Measurements from ENCODE around the gene STEAP1B.

Gene STEAP1B

DNA sequence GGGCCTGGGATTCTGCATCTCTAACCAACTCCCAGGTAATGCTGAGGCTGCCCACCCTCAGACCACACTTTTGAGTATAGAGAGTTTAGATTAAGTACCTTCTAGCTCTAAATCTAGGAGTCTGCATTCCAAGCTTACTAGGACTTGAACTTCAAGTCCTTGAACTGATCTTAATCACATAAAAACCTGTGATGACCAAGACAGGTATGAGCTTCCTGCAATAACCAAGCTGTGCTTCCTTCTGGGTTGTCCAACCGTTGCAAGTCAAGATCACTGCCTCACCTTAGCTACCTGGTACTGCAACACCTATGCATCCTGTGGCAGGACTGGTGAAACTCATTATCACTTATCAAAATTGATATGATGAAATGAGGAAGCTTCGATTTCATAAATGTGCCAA lies 110.1 kb downstream of the STEAP1B start:
- no peak for TF ChIP-seq JUND (IDR thresholded peaks at IDR 0.05; ENCODE audit: low read depth)
- in situ Hi-C loops (cut with HindIII; ENCODE audit: low pct_unique_long_range_greater_than_20kb, low sequenced_read_pairs) = no loop called here
- peak in 1 of 2 experiments; percentile 63 for DNase-seq (ENCODE audit: low read depth in 1 of 2, low spot score in 1 of 2)

DNA sequence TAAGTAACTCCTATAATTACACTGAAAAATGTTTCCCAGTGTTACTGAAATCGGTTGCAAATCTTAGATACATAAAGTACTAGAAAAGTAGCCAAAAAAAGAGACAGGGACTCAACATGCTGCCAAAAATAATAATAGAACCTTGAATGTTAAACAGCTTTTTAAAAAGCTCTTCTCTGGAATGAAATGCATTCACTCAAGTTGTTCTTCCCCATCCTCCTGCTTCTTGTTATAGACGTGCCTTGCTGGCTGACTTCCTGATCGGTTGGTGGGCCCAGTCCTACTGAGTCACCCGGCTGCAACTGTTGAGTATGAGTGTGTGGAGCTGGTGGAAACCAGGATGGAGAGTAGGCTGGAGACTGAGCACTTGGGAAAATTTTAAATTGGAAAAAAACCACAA lies 112.4 kb downstream of the STEAP1B start:
- no peak for TF ChIP-seq JUND (IDR thresholded peaks at IDR 0.05; ENCODE audit: low read depth)
- in situ Hi-C loops (cut with HindIII; ENCODE audit: low pct_unique_long_range_greater_than_20kb, low sequenced_read_pairs) = no loop called here
- DNase-seq (ENCODE audit: low read depth in 1 of 2, low spot score in 1 of 2) = no peak

DNA sequence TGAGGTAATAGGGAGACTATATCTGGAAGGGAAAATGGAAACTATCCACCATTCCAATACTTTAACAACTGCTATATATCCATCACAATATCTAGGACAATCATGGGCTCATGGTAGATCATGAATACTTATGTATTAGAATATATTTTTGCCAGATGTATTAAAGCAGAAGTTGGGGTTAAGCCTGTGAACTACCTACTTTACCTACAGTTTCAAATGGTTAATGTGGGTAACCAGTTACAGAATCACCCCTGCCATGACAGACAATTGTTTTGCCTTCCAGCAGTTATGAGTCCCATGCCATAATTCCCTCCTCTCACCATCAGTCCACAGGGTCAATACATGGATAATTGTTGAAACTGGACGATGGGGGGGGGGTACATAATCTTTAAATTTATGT lies 113.1 kb downstream of the STEAP1B start:
- no peak for TF ChIP-seq JUND (IDR thresholded peaks at IDR 0.05; ENCODE audit: low read depth)
- in situ Hi-C loops (cut with HindIII; ENCODE audit: low pct_unique_long_range_greater_than_20kb, low sequenced_read_pairs) = no loop called here
- no peak for DNase-seq (ENCODE audit: low read depth in 1 of 2, low spot score in 1 of 2)

DNA sequence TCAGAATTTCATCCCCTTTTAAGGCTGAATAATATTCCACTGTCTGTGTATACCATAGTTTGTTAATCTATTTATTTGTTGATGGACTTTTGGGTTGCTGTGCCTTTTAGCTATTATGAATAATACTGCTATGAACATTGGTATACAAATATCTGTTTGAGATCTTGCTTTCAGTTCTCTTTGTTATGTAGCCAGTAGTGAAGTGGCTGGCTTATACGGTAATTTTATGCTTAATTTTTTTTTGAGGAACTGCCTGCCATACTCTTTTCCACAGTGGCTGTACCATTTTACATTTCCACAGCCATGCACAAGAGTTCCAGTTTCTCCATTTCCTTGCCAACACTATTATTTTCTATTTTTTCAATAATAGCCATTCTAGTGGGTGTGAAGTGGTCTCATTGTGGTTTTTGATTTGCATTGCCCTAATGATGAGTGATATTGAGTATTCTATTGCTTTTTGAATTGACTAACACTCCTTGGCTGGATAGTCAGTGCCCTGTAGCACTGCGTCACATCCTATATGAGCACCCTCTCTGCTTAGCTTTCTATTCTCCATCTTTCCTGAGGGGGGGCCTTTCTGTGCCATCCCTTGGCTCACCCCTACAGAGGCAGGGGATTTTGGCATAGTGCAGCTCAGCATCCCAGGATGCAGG lies 113.7 kb downstream of the STEAP1B start:
- in situ Hi-C loops (cut with HindIII; ENCODE audit: low pct_unique_long_range_greater_than_20kb, low sequenced_read_pairs) = no loop called here
- DNase-seq (ENCODE audit: low read depth in 1 of 2, low spot score in 1 of 2) = no peak
- no peak for TF ChIP-seq JUND (IDR thresholded peaks at IDR 0.05; ENCODE audit: low read depth)

DNA sequence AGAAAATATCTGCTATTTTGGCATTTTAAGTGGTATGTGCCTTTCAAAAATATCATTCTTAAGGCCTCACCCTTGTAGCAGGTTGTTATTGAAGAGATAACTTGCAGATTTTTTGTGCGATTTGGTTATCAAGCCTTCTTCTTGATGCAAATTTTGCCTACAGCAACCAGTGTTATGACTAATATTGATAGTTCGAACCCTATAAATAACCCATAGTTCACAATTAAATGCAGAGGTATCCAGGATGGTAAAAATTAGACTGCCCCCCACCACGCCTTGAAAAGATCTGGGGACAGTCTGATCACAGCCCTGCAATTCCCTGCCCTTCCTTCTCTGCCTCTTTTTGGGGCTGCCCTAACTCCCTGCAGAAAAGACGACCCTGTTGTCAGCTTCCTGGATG lies 114.7 kb downstream of the STEAP1B start:
- in situ Hi-C loops (cut with HindIII; ENCODE audit: low pct_unique_long_range_greater_than_20kb, low sequenced_read_pairs) = no loop called here
- DNase-seq (ENCODE audit: low read depth in 1 of 2, low spot score in 1 of 2) = no peak
- no peak for TF ChIP-seq JUND (IDR thresholded peaks at IDR 0.05; ENCODE audit: low read depth)

DNA sequence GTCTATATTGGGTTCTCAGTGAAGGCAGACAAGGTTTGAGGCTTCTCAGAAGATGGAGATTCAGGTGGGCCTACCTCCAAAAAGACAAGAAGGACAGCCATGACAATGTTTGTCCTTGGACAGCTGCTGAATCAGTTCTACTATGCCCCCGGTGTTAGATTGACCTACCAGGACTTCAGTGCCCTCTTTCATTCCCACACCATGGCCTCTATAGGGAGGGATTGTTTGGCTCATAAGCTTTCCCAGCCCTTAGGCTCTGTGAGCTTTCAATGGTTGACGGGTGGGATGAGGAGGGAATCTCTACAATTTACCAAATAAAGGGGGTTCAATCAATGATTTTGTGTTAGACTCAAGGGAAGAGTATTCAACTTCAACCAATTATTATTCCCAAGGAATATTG lies 119.7 kb downstream of the STEAP1B start:
- no peak for DNase-seq (ENCODE audit: low read depth in 1 of 2, low spot score in 1 of 2)
- in situ Hi-C loops (cut with HindIII; ENCODE audit: low pct_unique_long_range_greater_than_20kb, low sequenced_read_pairs) = no loop called here
- no peak for TF ChIP-seq JUND (IDR thresholded peaks at IDR 0.05; ENCODE audit: low read depth)

DNA sequence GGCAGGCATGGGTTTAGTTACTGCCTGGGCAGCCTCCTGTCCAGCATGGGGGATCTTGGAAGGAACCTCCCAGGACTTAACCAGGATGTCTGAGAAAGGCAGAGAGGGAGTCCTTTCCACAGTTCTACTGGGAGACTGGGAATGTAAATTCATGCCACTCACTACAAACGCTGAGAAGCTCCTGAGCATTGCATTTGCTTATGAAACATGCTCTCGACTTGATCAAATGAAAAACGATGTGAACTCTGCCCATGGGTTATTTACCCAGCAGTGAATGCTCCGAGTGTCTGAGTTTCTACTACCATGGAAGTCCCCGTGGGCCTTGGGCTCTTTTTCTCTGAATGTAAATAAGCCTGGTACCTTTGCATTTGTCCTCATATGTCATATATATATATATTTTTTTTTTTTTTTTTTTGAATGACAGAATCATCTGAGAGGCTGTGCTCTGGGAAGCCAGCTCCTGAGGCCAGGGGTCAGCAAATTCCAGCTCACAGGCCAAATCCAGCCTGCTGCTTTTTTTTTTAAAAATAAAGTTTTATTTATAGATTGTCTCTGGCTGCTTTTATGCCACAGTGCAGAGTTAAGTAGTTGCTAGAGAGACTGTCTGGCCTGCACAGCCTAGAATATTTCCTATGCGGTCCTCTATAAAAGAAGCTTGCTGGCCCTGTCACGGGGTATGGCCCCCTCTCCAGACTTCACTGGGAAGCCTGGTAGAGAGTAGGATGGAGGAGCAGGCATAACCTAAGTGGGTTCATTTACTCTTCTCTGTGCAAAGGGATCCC lies 121.6 kb downstream of the STEAP1B start:
- DNase-seq (ENCODE audit: low read depth in 1 of 2, low spot score in 1 of 2) = peak in 1 of 2 experiments; percentile 38
- in situ Hi-C loops (cut with HindIII; ENCODE audit: low pct_unique_long_range_greater_than_20kb, low sequenced_read_pairs) = no loop called here
- no peak for TF ChIP-seq JUND (IDR thresholded peaks at IDR 0.05; ENCODE audit: low read depth)

DNA sequence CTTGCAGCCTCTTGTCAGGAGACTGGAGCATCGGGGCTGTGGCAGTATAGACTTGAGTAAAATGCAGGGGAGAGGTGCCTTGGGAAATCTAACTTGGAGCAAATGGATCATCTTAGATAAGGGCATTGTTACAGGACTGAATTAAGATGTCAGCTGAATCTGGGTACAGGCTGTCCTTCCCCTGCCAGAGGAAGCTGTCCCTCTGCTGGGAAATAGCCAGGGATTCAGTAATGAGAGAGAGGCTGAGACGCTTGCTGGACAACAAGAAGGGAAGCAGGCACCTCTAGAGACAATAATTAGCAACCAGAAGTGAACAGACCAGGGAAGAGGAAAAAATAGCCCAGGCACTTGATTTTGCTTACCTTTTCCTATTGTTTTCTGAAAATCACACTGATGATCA lies 122.3 kb downstream of the STEAP1B start:
- no peak for TF ChIP-seq JUND (IDR thresholded peaks at IDR 0.05; ENCODE audit: low read depth)
- in situ Hi-C loops (cut with HindIII; ENCODE audit: low pct_unique_long_range_greater_than_20kb, low sequenced_read_pairs) = no loop called here
- DNase-seq (ENCODE audit: low read depth in 1 of 2, low spot score in 1 of 2) = no peak

DNA sequence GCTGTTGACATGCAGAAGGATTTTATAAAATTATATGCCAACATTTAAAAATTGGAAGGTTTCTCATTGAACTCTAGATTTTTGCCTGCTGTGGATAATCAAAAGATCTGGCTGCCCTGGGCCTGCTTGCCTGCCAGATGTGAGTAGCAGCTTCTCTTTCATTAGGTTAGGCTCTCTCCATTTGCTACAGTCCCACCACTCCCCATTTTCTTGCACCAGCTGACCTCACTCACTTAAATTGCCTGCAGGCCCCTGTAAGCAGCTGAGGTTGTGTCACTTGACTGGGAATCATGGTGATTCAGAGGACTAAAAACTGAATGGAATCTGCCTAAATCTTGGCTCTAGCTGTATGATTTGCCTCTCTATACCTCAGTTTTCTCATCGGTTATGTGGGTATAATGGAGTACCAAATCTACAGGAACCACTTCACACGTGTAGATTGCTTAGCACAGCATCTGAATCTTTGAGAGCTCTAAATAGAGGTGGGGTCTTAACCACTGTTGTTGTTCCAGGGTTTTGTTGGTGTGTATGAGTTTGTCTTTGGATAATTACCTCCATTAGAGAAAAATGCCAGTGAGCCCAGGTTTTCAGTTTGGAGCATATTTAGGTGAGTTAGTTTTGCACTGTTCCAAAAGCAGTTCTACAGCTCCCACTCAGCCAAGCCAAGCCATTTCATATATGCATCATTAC lies 124.5 kb downstream of the STEAP1B start:
- in situ Hi-C loops (cut with HindIII; ENCODE audit: low pct_unique_long_range_greater_than_20kb, low sequenced_read_pairs) = no loop called here
- DNase-seq (ENCODE audit: low read depth in 1 of 2, low spot score in 1 of 2) = no peak
- no peak for TF ChIP-seq JUND (IDR thresholded peaks at IDR 0.05; ENCODE audit: low read depth)

DNA sequence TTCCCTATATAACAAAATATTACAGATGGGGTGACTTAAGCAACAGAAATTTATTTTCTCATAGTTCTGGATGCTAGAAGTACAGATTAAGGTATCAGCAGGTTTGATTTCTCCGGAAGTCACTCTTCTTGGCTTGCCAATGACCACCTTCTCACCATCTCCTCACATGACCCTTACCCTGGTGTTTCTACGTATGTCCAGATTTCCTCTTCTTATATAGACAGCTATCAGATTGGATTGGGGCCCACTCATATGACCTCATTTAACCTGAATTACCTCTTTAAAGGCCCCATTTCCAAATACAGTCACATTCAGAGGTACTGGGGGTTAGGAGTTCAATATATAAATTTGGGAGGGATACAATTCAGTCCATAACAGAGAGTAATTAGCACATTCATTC lies 126.1 kb downstream of the STEAP1B start:
- in situ Hi-C loops (cut with HindIII; ENCODE audit: low pct_unique_long_range_greater_than_20kb, low sequenced_read_pairs) = no loop called here
- no peak for TF ChIP-seq JUND (IDR thresholded peaks at IDR 0.05; ENCODE audit: low read depth)
- DNase-seq (ENCODE audit: low read depth in 1 of 2, low spot score in 1 of 2) = no peak

DNA sequence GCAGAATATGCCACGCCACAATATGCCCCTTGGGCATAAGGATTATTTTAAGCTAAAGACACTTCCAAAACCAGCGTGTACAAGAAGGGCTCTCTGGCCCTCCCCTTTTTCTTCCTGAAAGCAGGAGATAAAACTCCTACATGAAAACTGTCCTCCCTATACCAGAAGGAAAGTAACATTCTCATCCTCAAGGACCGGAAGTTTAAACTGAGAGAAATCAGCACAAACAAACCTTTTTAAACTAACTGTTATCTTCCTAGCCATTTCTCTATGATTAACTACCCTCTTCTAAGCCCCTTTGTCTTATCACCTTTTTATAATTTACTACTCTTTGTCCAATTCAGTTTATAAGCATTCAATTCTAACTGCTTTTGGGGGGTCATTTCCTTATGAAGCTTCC lies 126.6 kb downstream of the STEAP1B start:
- in situ Hi-C loops (cut with HindIII; ENCODE audit: low pct_unique_long_range_greater_than_20kb, low sequenced_read_pairs) = no loop called here
- no peak for DNase-seq (ENCODE audit: low read depth in 1 of 2, low spot score in 1 of 2)
- no peak for TF ChIP-seq JUND (IDR thresholded peaks at IDR 0.05; ENCODE audit: low read depth)

DNA sequence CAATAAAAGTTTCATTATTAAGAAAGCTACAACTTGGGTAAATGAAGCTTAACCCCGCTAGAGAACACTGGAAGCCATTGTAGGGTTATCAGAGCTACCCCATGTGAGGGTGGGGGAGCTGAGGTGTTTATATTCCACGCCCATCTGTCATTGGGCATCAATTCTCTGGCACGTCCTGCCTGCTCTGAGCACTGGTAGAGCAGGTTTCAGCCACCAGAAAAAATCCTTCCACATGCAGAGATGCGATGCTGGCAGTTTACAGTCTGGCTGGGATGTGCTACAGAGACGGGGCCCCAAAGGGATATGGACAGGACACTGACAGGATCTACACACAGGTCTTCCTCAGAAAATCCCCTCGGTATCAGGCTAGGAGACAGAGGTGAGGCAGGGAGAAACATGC lies 127.1 kb downstream of the STEAP1B start:
- DNase-seq (ENCODE audit: low read depth in 1 of 2, low spot score in 1 of 2) = peak in 1 of 2 experiments; percentile 58
- no peak for TF ChIP-seq JUND (IDR thresholded peaks at IDR 0.05; ENCODE audit: low read depth)
- in situ Hi-C loops (cut with HindIII; ENCODE audit: low pct_unique_long_range_greater_than_20kb, low sequenced_read_pairs) = no loop called here

DNA sequence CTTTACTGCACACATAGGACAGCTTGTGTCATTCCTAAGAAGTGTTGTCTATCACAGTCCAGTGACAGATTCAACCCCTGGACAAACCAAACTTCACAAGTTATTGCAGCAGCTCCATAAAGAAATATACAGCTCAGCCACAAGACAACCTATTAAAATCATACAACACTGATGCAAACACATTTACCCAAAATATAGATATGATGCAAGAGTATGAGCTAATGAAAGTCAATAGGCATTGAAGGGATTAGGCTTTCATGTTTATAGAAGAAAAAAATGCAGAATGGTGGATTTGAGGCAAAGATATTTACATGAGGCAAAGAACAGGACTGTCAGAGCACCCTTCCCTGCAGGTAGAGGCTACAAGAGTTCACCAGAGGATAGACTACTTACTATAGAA lies 128.1 kb downstream of the STEAP1B start:
- TF ChIP-seq JUND (IDR thresholded peaks at IDR 0.05; ENCODE audit: low read depth) = no peak
- in situ Hi-C loops (cut with HindIII; ENCODE audit: low pct_unique_long_range_greater_than_20kb, low sequenced_read_pairs) = no loop called here
- no peak for DNase-seq (ENCODE audit: low read depth in 1 of 2, low spot score in 1 of 2)

All from T47D (cell line).